Prostate gland (tissue), 2 donors: Measurements from ENCODE around the gene CCT6B. TPM values are rescaled to one million over a fixed set of nuclear protein-coding genes. Genes with fewer than 3 reads are reported as not detected.
A peak's percentile ranks its signal among the peaks of the same experiment; 100 is the strongest.
"Not testable (repeated sequence)": the region's sequence is repeated elsewhere in the genome, so short reads cannot be mapped to it uniquely, and the experiment has no call there.

ENCODE experiments used
- DNase-seq: peaks from one replicate; pipeline ENCODE4 v3.0.0-alpha.2; 2019; ENCODE audit warnings: low spot score
- H3K27ac ChIP-seq, 2 donors: fragments of 200-600 bp; sonication (generic); 2 replicates each; pipeline ENCODE4 v1.5.1; 2017 to 2019
- H3K27me3 ChIP-seq: fragments of 200-600 bp; sonication (generic); replicated peaks from 2 replicates; pipeline ENCODE4 v1.5.1; 2019; ENCODE audit not compliant: insufficient read depth
- H3K36me3 ChIP-seq, 2 donors: fragments of 200-600 bp; sonication (generic); 1 replicate in 1 of 2; 2 replicates in 1 of 2; pipeline versions ENCODE4 v1.5.1 to v1.8.1; 2017 to 2019
- H3K4me1 ChIP-seq: fragments of 200-600 bp; sonication (generic); replicated peaks from 2 replicates; pipeline ENCODE4 v1.5.1; 2019
- H3K4me3 ChIP-seq, 2 donors: fragments of 200-600 bp; sonication (generic); 2 replicates each; pipeline ENCODE4 v1.5.1; 2017 to 2019
- H3K9me3 ChIP-seq: fragments of 200-600 bp; sonication (generic); 2 replicates; pipeline ENCODE4 v1.5.1; 2017
- POLR2A ChIP-seq: fragments of 450-650 bp; IDR thresholded peaks from one replicate; pipeline ENCODE4 v1.6.1; 2016; ENCODE audit warnings: antibody characterized with exemption, mild to moderate bottlenecking
- POLR2AphosphoS5 ChIP-seq: sonication (generic); formaldehyde crosslinking; IDR thresholded peaks from one replicate; pipeline ENCODE4 v1.6.1; 2017; ENCODE audit warnings: antibody characterized with exemption
- WGBS: methylation state at CpG from one replicate; pipeline ENCODE4 v1.1.5; 2018; 5-methylcytosine and 5-hydroxymethylcytosine counted together
- intact Hi-C: fragments of 100-400 bp; cut with DNase I; formaldehyde crosslinking; loops from one replicate; pipeline ENCODE4 v1.14.2; 2022
- total RNA-seq, 2 donors: library from RNA; depleted of rRNA; stranded (reverse); fragments of >200 nt; gene quantifications; one replicate each; pipeline ENCODE4 v1.1.0, GENCODE V29; 2016
- TF ChIP-seq, protein P1 (sequence below), 4 experiments: fragments of 200-600 bp in 2 of 4; fragments of 450-650 bp in 2 of 4; sonication (generic) in 2 of 4; IDR thresholded peaks; 1 replicate in 3 of 4; 2 replicates in 1 of 4; pipeline ENCODE4 v1.5.1; 2016 to 2019; ENCODE audit warnings: antibody characterized with exemption in 4 of 4, mild to moderate bottlenecking in 2 of 4, moderate library complexity in 2 of 4

The CCT6B gene
- total RNA-seq, 2 donors from 2014 or later: 7.1 to 11.9 TPM

DNA sequence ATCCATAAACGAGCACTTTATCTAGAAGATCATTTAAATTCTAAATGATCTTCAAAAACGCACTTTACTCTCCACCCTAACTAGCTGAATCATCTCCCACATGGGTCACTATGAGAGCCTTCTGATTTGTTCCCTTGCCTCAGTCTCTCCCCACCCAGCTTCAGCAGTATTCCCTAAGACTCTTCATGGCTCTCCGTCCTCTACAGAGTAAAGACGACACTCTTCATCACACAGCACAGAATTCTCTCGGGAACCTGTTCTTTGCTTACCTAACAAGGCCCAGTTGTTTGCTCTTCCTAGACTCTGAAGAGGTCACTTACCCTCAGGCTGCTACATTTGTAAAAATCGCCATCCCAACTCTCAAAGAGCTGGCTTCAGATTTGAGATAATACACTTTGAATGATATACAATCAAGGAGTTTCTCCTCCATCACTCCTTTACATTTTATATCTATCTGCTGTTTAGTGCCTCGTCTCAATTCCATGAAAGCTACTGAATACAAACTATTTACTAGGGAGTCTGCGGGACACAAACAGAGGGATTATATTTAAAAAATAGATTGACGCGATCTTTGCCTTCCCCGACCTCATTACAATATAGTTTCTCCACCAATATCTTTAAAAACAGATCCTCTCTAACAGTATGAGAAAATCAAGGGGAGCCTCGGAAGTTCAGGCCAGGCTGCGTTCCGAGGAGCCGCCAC lies 18.5 kb upstream of the CCT6B start:
- TF ChIP-seq, protein P1, sequence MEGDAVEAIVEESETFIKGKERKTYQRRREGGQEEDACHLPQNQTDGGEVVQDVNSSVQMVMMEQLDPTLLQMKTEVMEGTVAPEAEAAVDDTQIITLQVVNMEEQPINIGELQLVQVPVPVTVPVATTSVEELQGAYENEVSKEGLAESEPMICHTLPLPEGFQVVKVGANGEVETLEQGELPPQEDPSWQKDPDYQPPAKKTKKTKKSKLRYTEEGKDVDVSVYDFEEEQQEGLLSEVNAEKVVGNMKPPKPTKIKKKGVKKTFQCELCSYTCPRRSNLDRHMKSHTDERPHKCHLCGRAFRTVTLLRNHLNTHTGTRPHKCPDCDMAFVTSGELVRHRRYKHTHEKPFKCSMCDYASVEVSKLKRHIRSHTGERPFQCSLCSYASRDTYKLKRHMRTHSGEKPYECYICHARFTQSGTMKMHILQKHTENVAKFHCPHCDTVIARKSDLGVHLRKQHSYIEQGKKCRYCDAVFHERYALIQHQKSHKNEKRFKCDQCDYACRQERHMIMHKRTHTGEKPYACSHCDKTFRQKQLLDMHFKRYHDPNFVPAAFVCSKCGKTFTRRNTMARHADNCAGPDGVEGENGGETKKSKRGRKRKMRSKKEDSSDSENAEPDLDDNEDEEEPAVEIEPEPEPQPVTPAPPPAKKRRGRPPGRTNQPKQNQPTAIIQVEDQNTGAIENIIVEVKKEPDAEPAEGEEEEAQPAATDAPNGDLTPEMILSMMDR (IDR thresholded peaks at IDR 0.05): no peak
- TF ChIP-seq POLR2A (no peak), POLR2AphosphoS5 (no peak)
- intact Hi-C loops: no loop called here
- Histone ChIP-seq H3K4me3 (peak overlapping the region; percentile 85 to 91), H3K27ac (peak overlapping the region; percentile 99 to 100), H3K27me3 (no peaks in the 10 kb centered on the region), H3K4me1 (no peaks in the 10 kb centered on the region), H3K36me3 (no peaks in the 10 kb centered on the region), H3K9me3 (no peaks in the 10 kb centered on the region)
- DNase-seq: no peak
- WGBS: 19% methylated on average over 15 of the region's 15 CpGs

DNA sequence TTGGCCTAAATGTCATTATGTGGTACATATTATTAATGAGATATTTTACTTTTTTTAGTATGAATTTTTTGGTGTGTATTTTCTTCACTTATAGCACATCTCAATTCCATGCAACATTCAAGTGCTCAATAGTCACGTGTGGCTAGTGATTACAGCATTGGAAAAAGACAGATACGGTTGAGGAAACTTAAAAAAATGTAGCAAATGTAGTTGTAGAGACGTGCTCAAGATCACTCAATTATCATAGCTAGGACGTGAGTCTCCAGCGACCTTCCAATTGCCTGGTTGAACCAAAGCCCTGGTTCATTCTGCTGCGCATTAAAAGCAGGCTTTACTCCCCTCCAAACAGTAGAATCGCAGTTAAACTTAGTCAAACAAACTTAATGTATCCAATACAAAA lies 17.9 kb upstream of the CCT6B start:
- intact Hi-C loops: no loop called here
- Histone ChIP-seq H3K9me3 (no peaks in the 10 kb centered on the region), H3K27ac (no peak overlapping the region), H3K4me3 (no peak overlapping the region), H3K4me1 (no peaks in the 10 kb centered on the region), H3K36me3 (no peaks in the 10 kb centered on the region), H3K27me3 (no peaks in the 10 kb centered on the region)
- TF ChIP-seq, protein P1 (IDR thresholded peaks at IDR 0.05): no peak
- TF ChIP-seq POLR2AphosphoS5: no peak
- no peak for TF ChIP-seq POLR2A
- no peak for DNase-seq
- WGBS: 92% methylated on average over 7 of the region's 7 CpGs

DNA sequence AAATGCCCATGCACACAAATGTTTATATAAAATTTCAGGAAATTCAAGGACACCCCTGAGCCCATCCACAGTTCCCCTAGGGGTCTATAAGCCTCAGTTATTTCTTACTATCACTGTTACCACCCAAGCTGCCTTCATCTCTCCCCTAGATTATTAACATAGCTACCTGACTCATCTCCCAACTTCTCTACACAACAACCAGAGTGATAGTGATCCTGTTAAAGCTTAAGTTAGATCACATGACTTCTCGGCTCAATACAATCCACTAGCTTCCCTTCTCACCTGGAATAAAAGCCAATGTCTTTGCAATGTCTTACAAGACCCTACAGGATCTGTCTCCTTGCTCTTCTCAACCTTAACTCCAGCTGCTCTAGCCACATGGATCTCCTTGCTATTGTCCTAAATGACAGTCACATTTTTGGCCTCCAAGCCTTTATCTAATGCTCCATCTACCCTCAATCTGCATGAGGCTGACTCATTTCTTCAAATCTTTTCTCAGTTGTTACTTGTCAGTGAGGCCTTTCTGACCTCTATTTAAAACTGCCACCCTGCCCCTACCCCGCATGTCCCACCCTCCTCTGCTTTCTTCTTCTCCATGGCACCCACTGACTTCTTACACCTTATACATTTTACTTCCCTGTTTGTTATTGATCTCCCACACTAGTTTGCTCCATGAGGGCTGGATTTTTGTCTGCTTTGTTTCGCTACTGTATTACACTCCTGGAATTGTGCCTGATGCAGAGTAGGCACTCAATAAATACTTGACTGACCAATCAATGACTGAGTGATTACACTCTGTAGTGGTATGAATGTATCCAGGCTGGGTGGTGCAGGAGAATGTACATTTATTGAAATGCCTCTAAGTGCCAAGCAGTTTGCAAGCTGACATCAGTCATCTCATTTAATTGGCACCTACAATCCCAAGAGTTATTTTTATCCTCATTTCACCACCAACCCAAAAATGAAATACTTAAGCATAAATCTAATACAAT lies 13.8 kb upstream of the CCT6B start:
- no peaks in the 10 kb centered on the region for H3K4me1 ChIP-seq
- 90% methylated on average over 3 of the region's 3 CpGs for WGBS
- no peaks in the 10 kb centered on the region for H3K36me3 ChIP-seq
- no peak overlapping the region for H3K4me3 ChIP-seq
- TF ChIP-seq, protein P1 (IDR thresholded peaks at IDR 0.05): no peak
- TF ChIP-seq POLR2A (no peak), POLR2AphosphoS5 (no peak)
- no peak for DNase-seq
- no peaks in the 10 kb centered on the region for H3K9me3 ChIP-seq
- intact Hi-C loops: no loop called here
- H3K27me3 ChIP-seq: no peaks in the 10 kb centered on the region
- H3K27ac ChIP-seq: peak overlapping the region in 1 of 2 donors; percentile 0

DNA sequence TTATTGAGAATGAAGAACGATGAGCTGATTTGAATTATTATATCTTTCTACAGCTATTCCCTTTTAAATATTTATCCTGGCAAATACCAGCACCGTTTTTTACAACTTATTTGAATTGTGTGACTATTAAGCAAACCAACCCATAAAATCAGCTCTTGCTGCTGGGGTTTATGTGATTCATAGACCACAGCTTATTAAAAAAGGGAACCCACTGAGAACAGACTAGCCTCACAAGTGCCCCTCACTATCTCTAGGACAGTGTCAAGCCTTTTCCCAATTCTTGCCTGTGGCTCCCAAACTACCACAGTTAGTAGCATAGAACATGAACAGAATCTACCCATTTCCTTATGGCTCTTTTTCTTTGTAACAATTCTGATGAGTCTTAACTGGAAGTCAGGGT lies 12.9 kb upstream of the CCT6B start:
- H3K27me3 ChIP-seq: no peaks in the 10 kb centered on the region
- no peak overlapping the region for H3K4me3 ChIP-seq
- TF ChIP-seq POLR2AphosphoS5 (peak; percentile 5), POLR2A (no peak)
- peak overlapping the region; percentile 13 to 41 for H3K27ac ChIP-seq
- DNase-seq: no peak
- H3K4me1 ChIP-seq: no peaks in the 10 kb centered on the region
- H3K36me3 ChIP-seq: no peaks in the 10 kb centered on the region
- H3K9me3 ChIP-seq: no peaks in the 10 kb centered on the region
- intact Hi-C loops: no loop called here
- WGBS: 19% methylated on average over 2 of the region's 2 CpGs

DNA sequence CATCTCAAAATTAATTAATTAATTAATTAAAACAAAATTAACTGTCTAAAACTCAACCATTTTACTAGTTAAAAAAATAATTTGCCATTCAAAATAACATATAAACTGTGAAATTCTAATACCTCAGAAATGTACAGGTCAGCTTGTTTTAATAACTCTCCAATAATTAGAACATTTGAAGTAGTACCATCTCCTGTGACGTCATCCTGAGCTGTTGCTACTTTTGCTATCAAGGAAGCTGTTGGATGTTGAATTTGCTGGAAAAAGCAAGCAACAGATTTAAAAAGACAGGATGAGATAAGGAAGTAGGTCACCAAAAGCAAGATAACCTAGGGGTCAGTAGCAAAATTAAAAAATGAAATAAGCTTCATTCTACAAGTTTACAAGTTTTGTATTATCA lies 2.8 kb downstream of the CCT6B start:
- intact Hi-C loops: no loop called here
- no peaks in the 10 kb centered on the region for H3K36me3 ChIP-seq
- no peaks in the 10 kb centered on the region for H3K4me1 ChIP-seq
- H3K9me3 ChIP-seq: no peaks in the 10 kb centered on the region
- DNase-seq: no peak
- TF ChIP-seq POLR2A: no peak
- TF ChIP-seq, protein P1 (IDR thresholded peaks at IDR 0.05): no peak
- no peak for TF ChIP-seq POLR2AphosphoS5
- WGBS: 89% methylated on average over 1 of the region's 1 CpG
- H3K27me3 ChIP-seq: no peaks in the 10 kb centered on the region
- H3K4me3 ChIP-seq: no peak overlapping the region
- H3K27ac ChIP-seq: no peak overlapping the region

DNA sequence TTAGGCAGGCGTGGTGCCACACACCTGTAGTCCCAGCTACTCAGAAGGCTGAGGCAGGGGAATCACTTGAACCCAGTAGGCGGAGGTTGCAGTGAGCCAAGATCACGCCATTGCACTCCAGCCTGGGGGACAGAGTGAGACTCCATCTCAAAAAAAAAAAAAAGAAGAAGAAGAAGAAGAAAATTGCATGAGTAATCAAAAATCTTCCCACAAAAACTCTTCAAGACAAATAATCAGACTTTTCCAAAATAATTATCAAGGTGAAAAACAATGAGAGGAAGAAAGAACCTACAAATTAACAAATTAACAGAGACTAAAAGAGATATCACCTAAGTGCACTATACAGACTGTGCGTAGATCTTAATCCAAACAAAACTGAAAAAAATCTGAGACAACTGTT lies 10.5 kb downstream of the CCT6B start:
- H3K36me3 ChIP-seq, H3K4me1 ChIP-seq, H3K4me3 ChIP-seq, H3K27ac ChIP-seq, H3K27me3 ChIP-seq, H3K9me3 ChIP-seq, DNase-seq, intact Hi-C loops: not testable (repeated sequence)
- 96% methylated on average over 4 of the region's 4 CpGs for WGBS
